OCI-LY7 (cell line): ENCODE results near the gene MNT. TPM values are rescaled to one million over a fixed set of nuclear protein-coding genes. Genes with fewer than 3 reads are reported as not detected.

ENCODE experiments used
- BruUV-seq: library from RNA; stranded (reverse); fragments of 400-500 nt; replicated peaks from 2 replicates; lab custom pipeline; 2021; lab: Mats Ljungman, UMichigan
- CTCF ChIA-PET: fragments of 300-600 bp; sonication (Branson Sonifier 250); formaldehyde crosslinking; loops from one replicate; lab custom pipeline; 2022; ENCODE audit warnings: antibody characterized with exemption; ENCODE audit not compliant: unreplicated experiment; lab: Charles Lee
- POLR2A ChIA-PET: fragments of 300-600 bp; sonication (Branson Sonifier 250); formaldehyde crosslinking; loops from one replicate; lab custom pipeline; 2022; ENCODE audit warnings: antibody characterized with exemption; lab: Charles Lee
- DNase-seq: peaks from one replicate; pipeline ENCODE4 v3.0.0-alpha.2; 2015; ENCODE audit warnings: low spot score
- H2AFZ ChIP-seq: fragments of 200-600 bp; sonication (generic), shearing (Covaris generic); 2 replicates; pipeline ENCODE4 v1.6.1; 2014; ENCODE audit warnings: mild to moderate bottlenecking, antibody characterized with exemption, low read length, moderate library complexity
- H3K27ac ChIP-seq: fragments of 200-600 bp; sonication (generic); 2 replicates; pipeline ENCODE4 v1.5.1; 2014; ENCODE audit warnings: mixed run types, low read depth, mild to moderate bottlenecking, moderate library complexity, low read length, inconsistent platforms; ENCODE audit not compliant: poor library complexity, severe bottlenecking
- H3K36me3 ChIP-seq: fragments of 200-600 bp; sonication (generic); 2 replicates; pipeline ENCODE4 v1.6.1; 2014; ENCODE audit warnings: mild to moderate bottlenecking, antibody characterized with exemption, low read length, moderate library complexity, mixed read lengths; ENCODE audit not compliant: insufficient read depth
- H3K4me1 ChIP-seq: fragments of 200-600 bp; sonication (generic); 2 replicates; pipeline ENCODE4 v1.5.1; 2014; ENCODE audit warnings: mild to moderate bottlenecking, low read length; ENCODE audit not compliant: insufficient read depth, poor library complexity, severe bottlenecking
- H3K4me2 ChIP-seq: fragments of 200-600 bp; sonication (generic); 2 replicates; pipeline ENCODE4 v1.6.1; 2014; ENCODE audit warnings: mild to moderate bottlenecking, low read length
- H3K4me3 ChIP-seq: fragments of 200-600 bp; sonication (generic); 2 replicates; pipeline ENCODE4 v1.5.1; 2014; ENCODE audit warnings: mild to moderate bottlenecking, low read depth, low read length; ENCODE audit not compliant: poor library complexity, severe bottlenecking
- H3K79me2 ChIP-seq: fragments of 200-600 bp; sonication (generic); 2 replicates; pipeline ENCODE4 v1.6.1; 2016; ENCODE audit warnings: low read depth, mild to moderate bottlenecking, low read length, moderate library complexity, mixed read lengths; ENCODE audit not compliant: insufficient read depth
- H3K9me2 ChIP-seq: fragments of 200-600 bp; sonication (generic); 2 replicates; pipeline ENCODE4 v1.6.1; 2016; ENCODE audit warnings: mild to moderate bottlenecking, low read length, mixed read lengths; ENCODE audit not compliant: insufficient read depth
- H3K9me3 ChIP-seq: fragments of 200-600 bp; sonication (generic); 2 replicates; pipeline ENCODE4 v1.6.1; 2014; ENCODE audit warnings: mild to moderate bottlenecking, mixed run types, low read length, mixed read lengths
- H4K20me1 ChIP-seq: fragments of 200-600 bp; sonication (generic); 2 replicates; pipeline ENCODE4 v1.6.1; 2014; ENCODE audit warnings: mild to moderate bottlenecking, antibody characterized with exemption, low read length, moderate library complexity, mixed read lengths; ENCODE audit not compliant: insufficient read depth
- CTCF ChIP-seq: fragments of 200-600 bp; sonication (generic); conservative IDR thresholded peaks from 2 replicates; pipeline ENCODE4 v1.5.1; 2014; ENCODE audit warnings: mild to moderate bottlenecking, antibody characterized with exemption, low read length, moderate library complexity, mixed read lengths
- EZH2phosphoT487 ChIP-seq: fragments of 200-600 bp; sonication (generic); IDR thresholded peaks from 2 replicates; pipeline ENCODE4 v1.6.1; 2018; ENCODE audit warnings: low read depth, borderline replicate concordance, mild to moderate bottlenecking, mixed run types, antibody characterized with exemption, low read length, moderate library complexity, mixed read lengths
- intact Hi-C: fragments of 100-400 bp; cut with micrococcal nuclease; formaldehyde crosslinking; loops from one replicate; pipeline ENCODE4 v1.10.0; 2022; ENCODE audit not compliant: unreplicated experiment
- total RNA-seq, 2 experiments: library from RNA; depleted of rRNA in 1 of 2; stranded (reverse); fragments of >200 nt in 1 of 2; shearing (Covaris generic) in 1 of 2; gene quantifications; 2 replicates each; pipeline ENCODE4 v1.2.3, GENCODE V29; 2014 to 2022

MNT gene
- total RNA-seq, 2 experiments from 2014 or later = 22.2 to 60.0 TPM

- Histone ChIP-seq H3K4me1 (peaks cover 5% of the 10 kb centered on the region), H3K9me3 (no peaks in the 10 kb centered on the region), H4K20me1 (no peaks in the 10 kb centered on the region), H3K4me3 (no peak overlapping the region), H2AFZ (no peak overlapping the region), H3K27ac (no peak overlapping the region), H3K79me2 (no peaks in the 10 kb centered on the region), H3K9me2 (no peaks in the 10 kb centered on the region), H3K4me2 (no peak overlapping the region), H3K36me3 (peaks cover 5% of the 10 kb centered on the region; the same call in 1 of the 2 replicates)
- CTCF ChIA-PET = no interaction called here
- intact Hi-C loops = no loop called here
- BruUV-seq = no TSS peak
- POLR2A ChIA-PET = interaction anchor here (0.5 kb wide), 1 partner anchor 547 kb away, joined by 7 read pairs; no protein-coding TSS in a partner anchor
- TF ChIP-seq CTCF (no peak), EZH2phosphoT487 (no peak)
- DNase-seq = no peak
Observed at GRCh38 chr17:2385240-2386210, 15.3 kb downstream of the MNT start.

DNA sequence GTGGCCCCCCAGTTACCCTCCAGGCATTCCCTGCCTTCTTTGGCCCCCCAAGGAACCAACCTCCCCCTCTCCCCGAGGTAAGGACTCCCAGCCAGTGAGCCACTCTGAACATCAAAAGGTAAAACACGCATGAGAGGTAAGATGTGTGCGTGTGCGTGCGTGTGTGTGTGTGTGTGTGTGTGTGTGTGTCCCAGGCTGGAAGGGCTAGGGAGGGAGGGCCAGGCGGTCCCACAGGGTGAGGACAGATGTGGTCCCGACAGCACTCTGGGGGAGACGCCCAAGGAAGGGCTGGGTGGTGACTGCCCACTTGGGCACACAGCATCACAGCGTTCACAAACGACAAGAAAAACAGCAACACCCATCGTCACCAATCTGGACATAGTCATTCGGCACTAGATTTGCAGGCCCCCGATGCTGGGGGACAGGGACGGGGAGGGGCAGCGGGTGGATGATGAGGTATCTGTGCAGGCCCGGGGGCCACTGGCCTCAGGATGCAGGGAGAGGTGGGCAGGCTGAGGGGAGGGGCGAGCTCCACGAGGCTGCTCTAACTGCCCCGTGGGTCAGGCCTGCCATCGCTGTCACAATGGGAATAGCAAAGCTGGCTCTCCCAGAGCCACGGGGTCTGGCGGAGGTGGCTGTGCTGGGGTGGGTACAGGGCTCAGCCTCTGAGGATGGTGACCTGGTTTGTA is 16.3 kb downstream of the MNT start:
- Histone ChIP-seq H3K9me2 (no peaks in the 10 kb centered on the region), H3K79me2 (no peaks in the 10 kb centered on the region), H3K4me3 (no peak overlapping the region), H3K4me2 (no peak overlapping the region), H3K9me3 (no peaks in the 10 kb centered on the region), H2AFZ (no peak overlapping the region), H3K36me3 (peaks cover 5% of the 10 kb centered on the region; the same call in 1 of the 2 replicates), H3K27ac (no peak overlapping the region), H3K4me1 (peaks cover 5% of the 10 kb centered on the region), H4K20me1 (no peaks in the 10 kb centered on the region)
- intact Hi-C loops = no loop called here
- CTCF ChIA-PET = no interaction called here
- TF ChIP-seq CTCF = no peak
- no peak for TF ChIP-seq EZH2phosphoT487
- no TSS peak for BruUV-seq
- no peak for DNase-seq
- POLR2A ChIA-PET = interaction anchor here (2.4 kb wide), 1 partner anchor 31 kb away, joined by 8 read pairs; no protein-coding TSS in a partner anchor
